Measurements from ENCODE around the gene NR2F1-AS1. TPM values are rescaled to one million over a fixed set of nuclear protein-coding genes. Genes with fewer than 3 reads are reported as not detected.

Gene NR2F1-AS1
- total and polyA plus RNA-seq, 2 donors (not counting 3 experiments of a cell fraction or from before 2014, with no cell fraction given): 4.2 to 13.8 TPM

DNA sequence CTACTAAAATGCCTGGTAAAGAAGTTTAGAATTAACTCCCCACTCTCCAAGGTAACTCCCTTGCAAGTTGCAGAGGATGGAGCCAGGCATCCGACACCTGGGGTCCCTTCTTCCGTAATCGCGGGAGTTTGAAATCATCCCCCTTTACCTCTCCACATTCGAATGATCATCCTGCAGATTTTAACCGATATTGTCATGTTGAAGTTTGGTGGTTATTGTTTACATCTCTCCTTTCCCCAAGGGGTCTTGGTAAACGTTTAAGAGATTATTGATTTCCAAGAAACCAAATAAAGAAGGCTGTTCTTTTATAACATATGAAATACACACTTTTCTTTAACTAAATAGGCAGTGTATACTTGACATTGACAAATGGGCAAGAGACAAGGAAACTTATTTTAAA, 28.7 kb upstream of the NR2F1-AS1 start:
- FAIRE-seq: no peak
- dilution Hi-C loops (cut with MboI; ENCODE audit: extremely low pct_ligation_motif_present, low sequenced_read_pairs): no loop called here

More for the DNA sequence above, 28.7 kb upstream of the NR2F1-AS1 start:
- ChIA-PET POLR2A (no interaction called here), CTCF (interaction anchor here (1.0 kb wide), 1 partner anchor 192 kb away, joined by 6 read pairs; no protein-coding TSS in a partner anchor)
- Histone ChIP-seq H3K9ac (replicated peaks; ENCODE audit: extremely low read depth, insufficient read depth, low read length) (no peak overlapping the region), H3K4me2 (ENCODE audit: insufficient read depth, low read length) (no peak overlapping the region), H3K9me3 (replicated peaks; ENCODE audit: control insufficient read depth, insufficient read depth, low read length) (no peaks in the 10 kb centered on the region), H3K27ac (ENCODE audit: insufficient read depth, low read depth, low read length) (no peak overlapping the region), H3K9me1 (replicated peaks; ENCODE audit: control insufficient read depth, extremely low read depth, insufficient read depth, low read length) (no peaks in the 10 kb centered on the region), H2AFZ (ENCODE audit: low read depth, low read length) (no peak overlapping the region), H3K27me3 (ENCODE audit: control insufficient read depth in 2 of 2, insufficient read depth in 2 of 2, low read length in 2 of 2) (peaks cover 78 to 97% of the 10 kb centered on the region in 2 experiments), H3K4me1 (ENCODE audit: control insufficient read depth, extremely low read depth, insufficient read depth, low read length) (peaks cover 6% of the 10 kb centered on the region), H4K20me1 (replicated peaks; ENCODE audit: control insufficient read depth, extremely low read depth, insufficient read depth, low read length) (peaks cover 9% of the 10 kb centered on the region), H3K4me3 (replicated peaks in 1 of 3; ENCODE audit: insufficient read depth in 1 of 3, low read depth in 1 of 3, low read length in 3 of 3) (no peak overlapping the region), H3K36me3 (ENCODE audit: control insufficient read depth in 2 of 2, extremely low read depth in 1 of 2, insufficient read depth in 2 of 2, low read length in 2 of 2) (no peaks in the 10 kb centered on the region), H3K79me2 (ENCODE audit: control insufficient read depth, insufficient read depth, low read length) (no peaks in the 10 kb centered on the region)
- TF ChIP-seq POLR2A (IDR thresholded peaks at IDR 0.05; ENCODE audit: low read depth, low read length): no peak
- TF ChIP-seq GATA2 (IDR thresholded peaks at IDR 0.05; ENCODE audit: insufficient read depth, insufficient read length, low read depth, low read length): no peak
- no peak for TF ChIP-seq MYC (IDR thresholded peaks at IDR 0.05; ENCODE audit: low read depth, low read length)
- TF ChIP-seq, protein P1, sequence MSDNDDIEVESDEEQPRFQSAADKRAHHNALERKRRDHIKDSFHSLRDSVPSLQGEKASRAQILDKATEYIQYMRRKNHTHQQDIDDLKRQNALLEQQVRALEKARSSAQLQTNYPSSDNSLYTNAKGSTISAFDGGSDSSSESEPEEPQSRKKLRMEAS (IDR thresholded peaks at IDR 0.05; ENCODE audit: insufficient read depth, insufficient read length): no peak
- TF ChIP-seq EZH2 (IDR thresholded peaks at IDR 0.05; ENCODE audit: borderline replicate concordance, low read depth, low read length, severe bottlenecking): no peak
- no peak for TF ChIP-seq POLR2AphosphoS5 (IDR thresholded peaks at IDR 0.05; ENCODE audit: insufficient read depth, low read depth, low read length)
- TF ChIP-seq, protein P2, sequence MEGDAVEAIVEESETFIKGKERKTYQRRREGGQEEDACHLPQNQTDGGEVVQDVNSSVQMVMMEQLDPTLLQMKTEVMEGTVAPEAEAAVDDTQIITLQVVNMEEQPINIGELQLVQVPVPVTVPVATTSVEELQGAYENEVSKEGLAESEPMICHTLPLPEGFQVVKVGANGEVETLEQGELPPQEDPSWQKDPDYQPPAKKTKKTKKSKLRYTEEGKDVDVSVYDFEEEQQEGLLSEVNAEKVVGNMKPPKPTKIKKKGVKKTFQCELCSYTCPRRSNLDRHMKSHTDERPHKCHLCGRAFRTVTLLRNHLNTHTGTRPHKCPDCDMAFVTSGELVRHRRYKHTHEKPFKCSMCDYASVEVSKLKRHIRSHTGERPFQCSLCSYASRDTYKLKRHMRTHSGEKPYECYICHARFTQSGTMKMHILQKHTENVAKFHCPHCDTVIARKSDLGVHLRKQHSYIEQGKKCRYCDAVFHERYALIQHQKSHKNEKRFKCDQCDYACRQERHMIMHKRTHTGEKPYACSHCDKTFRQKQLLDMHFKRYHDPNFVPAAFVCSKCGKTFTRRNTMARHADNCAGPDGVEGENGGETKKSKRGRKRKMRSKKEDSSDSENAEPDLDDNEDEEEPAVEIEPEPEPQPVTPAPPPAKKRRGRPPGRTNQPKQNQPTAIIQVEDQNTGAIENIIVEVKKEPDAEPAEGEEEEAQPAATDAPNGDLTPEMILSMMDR (IDR thresholded peaks at IDR 0.05; ENCODE audit: extremely low read depth in 1 of 2, insufficient read depth in 1 of 2, low read depth in 1 of 2, low read length in 2 of 2): no peak
- TF ChIP-seq JUN (IDR thresholded peaks at IDR 0.05; ENCODE audit: borderline replicate concordance, insufficient read depth, insufficient read length, low read depth): no peak
- TF ChIP-seq FOS (IDR thresholded peaks at IDR 0.05; ENCODE audit: borderline replicate concordance, insufficient read depth, low read length): no peak
- no peak for DNase-seq (ENCODE audit: low read depth, low spot score)
- no TSS peak for BruUV-seq (replicated peaks)
- intact Hi-C loops (cut with micrococcal nuclease): loop anchor here (2.0 to 5.0 kb wide), 3 partner anchors 25 to 308 kb away; no protein-coding TSS in a partner anchor
